ENCODE results near the gene POU6F2. TPM values are rescaled to one million over a fixed set of nuclear protein-coding genes. Genes with fewer than 3 reads are reported as not detected.

POU6F2 gene
- total and polyA plus RNA-seq, 2 experiments from 2014 or later: 7.2 to 7.3 TPM

DNA sequence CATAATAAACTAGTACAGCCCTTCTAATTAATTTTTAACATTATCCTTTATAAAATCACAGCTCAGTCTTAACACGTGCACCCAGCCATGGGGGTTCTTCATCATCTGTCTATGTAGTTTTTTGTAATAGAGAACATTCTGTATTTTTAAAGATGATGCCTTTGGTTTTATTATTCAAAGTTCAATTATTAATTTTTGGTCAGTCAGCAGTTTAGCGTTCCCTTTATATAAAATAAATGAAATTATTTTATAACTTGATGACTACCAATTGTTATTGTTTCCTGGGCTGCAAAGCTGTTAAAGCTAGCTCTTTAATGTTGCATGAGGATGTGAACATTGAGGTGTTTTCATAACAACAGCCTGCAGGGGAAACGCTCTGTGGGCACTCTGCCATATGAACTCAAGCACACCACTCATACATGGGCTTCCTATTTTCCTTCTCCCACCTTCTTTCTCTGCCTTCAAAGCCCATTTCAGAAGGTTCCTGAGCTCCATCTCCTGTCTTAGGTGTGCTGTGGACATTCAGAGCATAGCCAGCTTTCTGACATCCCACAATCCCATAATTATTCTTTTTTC is 416.5 kb downstream of the POU6F2 start (continued):
- TF ChIP-seq, protein P1, sequence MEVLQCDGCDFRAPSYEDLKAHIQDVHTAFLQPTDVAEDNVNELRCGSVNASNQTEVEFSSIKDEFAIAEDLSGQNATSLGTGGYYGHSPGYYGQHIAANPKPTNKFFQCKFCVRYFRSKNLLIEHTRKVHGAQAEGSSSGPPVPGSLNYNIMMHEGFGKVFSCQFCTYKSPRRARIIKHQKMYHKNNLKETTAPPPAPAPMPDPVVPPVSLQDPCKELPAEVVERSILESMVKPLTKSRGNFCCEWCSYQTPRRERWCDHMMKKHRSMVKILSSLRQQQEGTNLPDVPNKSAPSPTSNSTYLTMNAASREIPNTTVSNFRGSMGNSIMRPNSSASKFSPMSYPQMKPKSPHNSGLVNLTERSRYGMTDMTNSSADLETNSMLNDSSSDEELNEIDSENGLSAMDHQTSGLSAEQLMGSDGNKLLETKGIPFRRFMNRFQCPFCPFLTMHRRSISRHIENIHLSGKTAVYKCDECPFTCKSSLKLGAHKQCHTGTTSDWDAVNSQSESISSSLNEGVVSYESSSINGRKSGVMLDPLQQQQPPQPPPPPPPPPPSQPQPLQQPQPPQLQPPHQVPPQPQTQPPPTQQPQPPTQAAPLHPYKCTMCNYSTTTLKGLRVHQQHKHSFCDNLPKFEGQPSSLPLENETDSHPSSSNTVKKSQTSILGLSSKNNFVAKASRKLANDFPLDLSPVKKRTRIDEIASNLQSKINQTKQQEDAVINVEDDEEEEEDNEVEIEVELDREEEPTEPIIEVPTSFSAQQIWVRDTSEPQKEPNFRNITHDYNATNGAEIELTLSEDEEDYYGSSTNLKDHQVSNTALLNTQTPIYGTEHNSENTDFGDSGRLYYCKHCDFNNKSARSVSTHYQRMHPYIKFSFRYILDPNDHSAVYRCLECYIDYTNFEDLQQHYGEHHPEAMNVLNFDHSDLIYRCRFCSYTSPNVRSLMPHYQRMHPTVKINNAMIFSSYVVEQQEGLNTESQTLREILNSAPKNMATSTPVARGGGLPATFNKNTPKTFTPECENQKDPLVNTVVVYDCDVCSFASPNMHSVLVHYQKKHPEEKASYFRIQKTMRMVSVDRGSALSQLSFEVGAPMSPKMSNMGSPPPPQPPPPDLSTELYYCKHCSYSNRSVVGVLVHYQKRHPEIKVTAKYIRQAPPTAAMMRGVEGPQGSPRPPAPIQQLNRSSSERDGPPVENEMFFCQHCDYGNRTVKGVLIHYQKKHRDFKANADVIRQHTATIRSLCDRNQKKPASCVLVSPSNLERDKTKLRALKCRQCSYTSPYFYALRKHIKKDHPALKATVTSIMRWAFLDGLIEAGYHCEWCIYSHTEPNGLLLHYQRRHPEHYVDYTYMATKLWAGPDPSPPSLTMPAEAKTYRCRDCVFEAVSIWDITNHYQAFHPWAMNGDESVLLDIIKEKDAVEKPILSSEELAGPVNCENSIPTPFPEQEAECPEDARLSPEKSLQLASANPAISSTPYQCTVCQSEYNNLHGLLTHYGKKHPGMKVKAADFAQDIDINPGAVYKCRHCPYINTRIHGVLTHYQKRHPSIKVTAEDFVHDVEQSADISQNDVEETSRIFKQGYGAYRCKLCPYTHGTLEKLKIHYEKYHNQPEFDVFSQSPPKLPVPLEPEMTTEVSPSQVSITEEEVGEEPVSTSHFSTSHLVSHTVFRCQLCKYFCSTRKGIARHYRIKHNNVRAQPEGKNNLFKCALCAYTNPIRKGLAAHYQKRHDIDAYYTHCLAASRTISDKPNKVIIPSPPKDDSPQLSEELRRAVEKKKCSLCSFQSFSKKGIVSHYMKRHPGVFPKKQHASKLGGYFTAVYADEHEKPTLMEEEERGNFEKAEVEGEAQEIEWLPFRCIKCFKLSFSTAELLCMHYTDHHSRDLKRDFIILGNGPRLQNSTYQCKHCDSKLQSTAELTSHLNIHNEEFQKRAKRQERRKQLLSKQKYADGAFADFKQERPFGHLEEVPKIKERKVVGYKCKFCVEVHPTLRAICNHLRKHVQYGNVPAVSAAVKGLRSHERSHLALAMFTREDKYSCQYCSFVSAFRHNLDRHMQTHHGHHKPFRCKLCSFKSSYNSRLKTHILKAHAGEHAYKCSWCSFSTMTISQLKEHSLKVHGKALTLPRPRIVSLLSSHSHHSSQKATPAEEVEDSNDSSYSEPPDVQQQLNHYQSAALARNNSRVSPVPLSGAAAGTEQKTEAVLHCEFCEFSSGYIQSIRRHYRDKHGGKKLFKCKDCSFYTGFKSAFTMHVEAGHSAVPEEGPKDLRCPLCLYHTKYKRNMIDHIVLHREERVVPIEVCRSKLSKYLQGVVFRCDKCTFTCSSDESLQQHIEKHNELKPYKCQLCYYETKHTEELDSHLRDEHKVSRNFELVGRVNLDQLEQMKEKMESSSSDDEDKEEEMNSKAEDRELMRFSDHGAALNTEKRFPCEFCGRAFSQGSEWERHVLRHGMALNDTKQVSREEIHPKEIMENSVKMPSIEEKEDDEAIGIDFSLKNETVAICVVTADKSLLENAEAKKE (CRISPR knock-in tag; IDR thresholded peaks at IDR 0.05): no peak
- TF ChIP-seq, protein P2, sequence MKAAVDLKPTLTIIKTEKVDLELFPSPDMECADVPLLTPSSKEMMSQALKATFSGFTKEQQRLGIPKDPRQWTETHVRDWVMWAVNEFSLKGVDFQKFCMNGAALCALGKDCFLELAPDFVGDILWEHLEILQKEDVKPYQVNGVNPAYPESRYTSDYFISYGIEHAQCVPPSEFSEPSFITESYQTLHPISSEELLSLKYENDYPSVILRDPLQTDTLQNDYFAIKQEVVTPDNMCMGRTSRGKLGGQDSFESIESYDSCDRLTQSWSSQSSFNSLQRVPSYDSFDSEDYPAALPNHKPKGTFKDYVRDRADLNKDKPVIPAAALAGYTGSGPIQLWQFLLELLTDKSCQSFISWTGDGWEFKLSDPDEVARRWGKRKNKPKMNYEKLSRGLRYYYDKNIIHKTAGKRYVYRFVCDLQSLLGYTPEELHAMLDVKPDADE (IDR thresholded peaks at IDR 0.05): no peak
- TF ChIP-seq POLR2AphosphoS5 (IDR thresholded peaks at IDR 0.05; ENCODE audit: low read depth): no peak
- no peak for TF ChIP-seq CREB1 (CRISPR knock-in tag; IDR thresholded peaks at IDR 0.05; ENCODE audit: low read depth)
- TF ChIP-seq ZNF331 (CRISPR knock-in tag; IDR thresholded peaks at IDR 0.05; ENCODE audit: low read depth): no peak
- no peak for TF ChIP-seq EZH2phosphoT487 (IDR thresholded peaks at IDR 0.05; ENCODE audit: unreplicated experiment)
- TF ChIP-seq JUNB (IDR thresholded peaks at IDR 0.05; ENCODE audit: unreplicated experiment): no peak
- TF ChIP-seq NANOG (IDR thresholded peaks at IDR 0.05; ENCODE audit: borderline replicate concordance): no peak
- TF ChIP-seq, protein P3, sequence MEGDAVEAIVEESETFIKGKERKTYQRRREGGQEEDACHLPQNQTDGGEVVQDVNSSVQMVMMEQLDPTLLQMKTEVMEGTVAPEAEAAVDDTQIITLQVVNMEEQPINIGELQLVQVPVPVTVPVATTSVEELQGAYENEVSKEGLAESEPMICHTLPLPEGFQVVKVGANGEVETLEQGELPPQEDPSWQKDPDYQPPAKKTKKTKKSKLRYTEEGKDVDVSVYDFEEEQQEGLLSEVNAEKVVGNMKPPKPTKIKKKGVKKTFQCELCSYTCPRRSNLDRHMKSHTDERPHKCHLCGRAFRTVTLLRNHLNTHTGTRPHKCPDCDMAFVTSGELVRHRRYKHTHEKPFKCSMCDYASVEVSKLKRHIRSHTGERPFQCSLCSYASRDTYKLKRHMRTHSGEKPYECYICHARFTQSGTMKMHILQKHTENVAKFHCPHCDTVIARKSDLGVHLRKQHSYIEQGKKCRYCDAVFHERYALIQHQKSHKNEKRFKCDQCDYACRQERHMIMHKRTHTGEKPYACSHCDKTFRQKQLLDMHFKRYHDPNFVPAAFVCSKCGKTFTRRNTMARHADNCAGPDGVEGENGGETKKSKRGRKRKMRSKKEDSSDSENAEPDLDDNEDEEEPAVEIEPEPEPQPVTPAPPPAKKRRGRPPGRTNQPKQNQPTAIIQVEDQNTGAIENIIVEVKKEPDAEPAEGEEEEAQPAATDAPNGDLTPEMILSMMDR (conservative IDR thresholded peaks at IDR 0.05; ENCODE audit: low read depth in 2 of 2): no peak

Data from GM23338 (cell line).